ENCODE measurements around the gene MIPOL1.

GRCh38 chr14:37153483-37153882, 44.3 kb upstream of the MIPOL1 start:
- TF ChIP-seq POLR2A (IDR thresholded peaks at IDR 0.05) (no peak), CTCF (IDR thresholded peaks at IDR 0.05) (no peak), POLR2AphosphoS5 (IDR thresholded peaks at IDR 0.05) (no peak)

Measured in breast epithelium (tissue), 3 donors.